ENCODE data around the gene CHFR.
"Not testable (repeated sequence)": the region's sequence is repeated elsewhere in the genome, so short reads cannot be mapped to it uniquely, and the experiment has no call there.

Gene CHFR

GRCh38 chr12:132807295-132808092 lies 79.9 kb downstream of the CHFR start:
- no peak for DNase-seq (ENCODE audit: low read depth)

- no peak for DNase-seq (ENCODE audit: low read depth)
These were observed 80.5 kb downstream of the CHFR start for GRCh38 chr12:132806857-132807256.

GRCh38 chr12:132804426-132804861 lies 83.0 kb downstream of the CHFR start:
- no peak for DNase-seq (ENCODE audit: low read depth)

GRCh38 chr12:132803888-132804287 lies 83.5 kb downstream of the CHFR start:
- DNase-seq (ENCODE audit: low read depth): peak; percentile 57

GRCh38 chr12:132803125-132803524 lies 84.3 kb downstream of the CHFR start:
- no peak for DNase-seq (ENCODE audit: low read depth)

- no peak for DNase-seq (ENCODE audit: low read depth)
These were observed 85.7 kb downstream of the CHFR start for GRCh38 chr12:132801741-132802140.

- no peak for DNase-seq (ENCODE audit: low read depth)
These were observed 88.6 kb downstream of the CHFR start for GRCh38 chr12:132798836-132799235.

- no peak for DNase-seq (ENCODE audit: low read depth)
These were observed 89.4 kb downstream of the CHFR start for GRCh38 chr12:132797820-132798570.

- DNase-seq (ENCODE audit: low read depth): no peak
These were observed 91.6 kb downstream of the CHFR start for GRCh38 chr12:132795847-132796246.

GRCh38 chr12:132791940-132792339 lies 95.5 kb downstream of the CHFR start:
- not testable (repeated sequence) for DNase-seq (ENCODE audit: low read depth)

GRCh38 chr12:132789099-132789471 lies 98.3 kb downstream of the CHFR start:
- DNase-seq (ENCODE audit: low read depth): no peak

- no peak for DNase-seq (ENCODE audit: low read depth)
These were observed 98.9 kb downstream of the CHFR start for GRCh38 chr12:132788375-132789098.

GRCh38 chr12:132787877-132788276 lies 99.5 kb downstream of the CHFR start:
- DNase-seq (ENCODE audit: low read depth): no peak

- no peak for DNase-seq (ENCODE audit: low read depth)
These were observed 101.2 kb downstream of the CHFR start for GRCh38 chr12:132786192-132786591.

GRCh38 chr12:132784580-132784979 lies 102.8 kb downstream of the CHFR start:
- no peak for DNase-seq (ENCODE audit: low read depth)

- no peak for DNase-seq (ENCODE audit: low read depth)
These were observed 103.4 kb downstream of the CHFR start for GRCh38 chr12:132783917-132784531.

All from stromal cell of bone marrow (primary cell).